ENCODE data around the gene SAMD15. TPM values are rescaled to one million over a fixed set of nuclear protein-coding genes. Genes with fewer than 3 reads are reported as not detected.
"Not testable (repeated sequence)": the region's sequence is repeated elsewhere in the genome, so short reads cannot be mapped to it uniquely, and the experiment has no call there.

Gene SAMD15
- polyA plus RNA-seq (2011; rRNA removed), result 0.66 and 0.72 TPM in 2 replicates
- 0.28 and 1.00 TPM in 2 replicates for polyA minus RNA-seq (2011; rRNA and poly(A)+ RNA removed)

DNA sequence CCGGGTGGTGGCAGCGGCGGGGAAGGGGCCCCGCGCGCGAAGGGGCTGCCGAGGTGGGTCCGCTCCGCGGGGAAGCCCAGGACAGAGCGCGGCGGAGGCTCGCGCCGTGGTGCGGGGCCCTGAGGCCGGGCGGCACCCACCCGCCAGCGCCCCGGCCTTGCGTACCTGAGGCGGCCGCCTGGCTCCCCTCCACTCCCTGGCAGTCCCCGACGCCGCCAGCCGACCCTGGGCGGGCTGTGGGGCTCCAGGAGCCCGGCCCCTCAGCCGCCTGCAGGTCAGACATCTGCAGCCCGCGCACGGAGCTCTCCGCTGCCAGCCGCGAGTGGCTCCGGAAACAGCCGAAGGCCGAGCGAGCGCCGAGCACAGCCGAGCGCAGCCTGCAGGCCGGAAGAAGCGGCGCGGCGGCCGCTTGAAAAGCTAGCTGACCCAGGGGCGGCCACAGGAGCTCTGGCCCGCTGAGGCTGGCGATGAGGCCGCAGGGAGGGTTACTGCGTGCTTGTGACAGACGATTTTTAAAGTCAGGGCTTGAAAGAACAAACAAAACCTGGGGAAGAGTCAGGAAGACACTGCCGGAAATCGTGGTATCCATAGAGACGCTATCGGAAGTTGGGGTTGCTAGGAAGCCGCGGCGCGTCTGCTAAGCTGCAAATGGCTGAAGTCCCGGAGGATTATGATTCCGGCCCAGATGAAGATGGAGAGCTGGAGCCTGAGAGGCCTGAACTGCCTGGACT lies at the start of gene SAMD15, which contains the start of gene TMED8:
Gene SAMD15, plus strand, starts transcription at position 609 of the 731 bp plus-strand sequence. Its CDS starts 40 bp downstream, at position 649.
Gene TMED8, minus strand, starts transcription at position 324 of the 731 bp plus-strand sequence. Its CDS starts 41 bp downstream, at position 283.
- ChIA-PET POLR2A (interaction anchor here (0.6 to 1.5 kb wide), 5 partner anchors 10 to 279 kb away, joined by 3 to 24 read pairs (median 3); partner anchors contain the start of genes CIPC, GSTZ1 and POMT2), CTCF (interaction anchor here (0.9 to 2.2 kb wide), 7 partner anchors 17 to 76 kb away, joined by 3 to 12 read pairs (median 4); partner anchors contain the start of genes GSTZ1 and POMT2)
- H3K4me3 ChIP-seq (ENCODE audit: low read depth, low read length), result peak within 1 kb of the TSS; percentile 86
- H3K27ac ChIP-seq (ENCODE audit: low read depth, low read length), result peak within 1 kb of the TSS; percentile 62
- no peaks in the 10 kb centered on the region for H3K27me3 ChIP-seq (ENCODE audit: control insufficient read depth, insufficient read depth, low read length)
- peak; percentile 37 for DNase-seq (ENCODE audit: low read depth, low spot score)
- TF ChIP-seq, protein P1, sequence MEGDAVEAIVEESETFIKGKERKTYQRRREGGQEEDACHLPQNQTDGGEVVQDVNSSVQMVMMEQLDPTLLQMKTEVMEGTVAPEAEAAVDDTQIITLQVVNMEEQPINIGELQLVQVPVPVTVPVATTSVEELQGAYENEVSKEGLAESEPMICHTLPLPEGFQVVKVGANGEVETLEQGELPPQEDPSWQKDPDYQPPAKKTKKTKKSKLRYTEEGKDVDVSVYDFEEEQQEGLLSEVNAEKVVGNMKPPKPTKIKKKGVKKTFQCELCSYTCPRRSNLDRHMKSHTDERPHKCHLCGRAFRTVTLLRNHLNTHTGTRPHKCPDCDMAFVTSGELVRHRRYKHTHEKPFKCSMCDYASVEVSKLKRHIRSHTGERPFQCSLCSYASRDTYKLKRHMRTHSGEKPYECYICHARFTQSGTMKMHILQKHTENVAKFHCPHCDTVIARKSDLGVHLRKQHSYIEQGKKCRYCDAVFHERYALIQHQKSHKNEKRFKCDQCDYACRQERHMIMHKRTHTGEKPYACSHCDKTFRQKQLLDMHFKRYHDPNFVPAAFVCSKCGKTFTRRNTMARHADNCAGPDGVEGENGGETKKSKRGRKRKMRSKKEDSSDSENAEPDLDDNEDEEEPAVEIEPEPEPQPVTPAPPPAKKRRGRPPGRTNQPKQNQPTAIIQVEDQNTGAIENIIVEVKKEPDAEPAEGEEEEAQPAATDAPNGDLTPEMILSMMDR (IDR thresholded peaks at IDR 0.05; ENCODE audit: low read depth, low read length), result peak; percentile 31
- H3K9me3 ChIP-seq (ENCODE audit: control insufficient read depth, insufficient read depth, low read length), result no peaks in the 10 kb centered on the region

DNA sequence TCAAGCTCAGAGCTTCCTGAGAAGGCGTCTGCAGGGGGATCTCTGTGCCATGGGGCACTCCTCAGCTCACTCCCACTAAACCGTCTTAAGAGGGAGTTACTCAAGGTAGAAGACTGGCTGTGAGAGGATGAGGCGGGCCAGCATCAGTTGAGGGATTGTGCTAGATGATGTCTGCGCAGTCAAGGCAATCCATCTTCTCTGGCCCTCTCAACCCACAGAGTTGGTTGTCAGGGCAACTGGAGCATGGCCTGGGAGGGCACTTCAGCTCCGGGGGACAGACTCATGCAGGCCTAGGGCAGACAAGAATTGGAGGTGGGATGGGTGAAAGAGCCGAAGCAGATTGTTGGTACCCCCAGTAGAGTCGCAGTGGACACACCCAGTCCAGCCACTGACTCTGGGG lies 47.3 kb upstream of the SAMD15 start:
- TF ChIP-seq, protein P1 (IDR thresholded peaks at IDR 0.05; ENCODE audit: low read depth, low read length), result no peak
- DNase-seq (ENCODE audit: low read depth, low spot score), result no peak
- Histone ChIP-seq H3K9me3 (ENCODE audit: control insufficient read depth, insufficient read depth, low read length) (no peaks in the 10 kb centered on the region), H3K27me3 (ENCODE audit: control insufficient read depth, insufficient read depth, low read length) (no peaks in the 10 kb centered on the region), H3K27ac (ENCODE audit: low read depth, low read length) (no peak overlapping the region), H3K4me3 (ENCODE audit: low read depth, low read length) (no peak overlapping the region)
- ChIA-PET POLR2A (interaction anchor here (1.5 kb wide), 1 partner anchor 9 kb away, joined by 4 read pairs; the partner anchor contains the start of genes GSTZ1 and POMT2), CTCF (interaction anchor here (0.5 to 1.3 kb wide), 3 partner anchors 14 to 178 kb away, joined by 3 to 7 read pairs (median 3); no protein-coding TSS in a partner anchor)

DNA sequence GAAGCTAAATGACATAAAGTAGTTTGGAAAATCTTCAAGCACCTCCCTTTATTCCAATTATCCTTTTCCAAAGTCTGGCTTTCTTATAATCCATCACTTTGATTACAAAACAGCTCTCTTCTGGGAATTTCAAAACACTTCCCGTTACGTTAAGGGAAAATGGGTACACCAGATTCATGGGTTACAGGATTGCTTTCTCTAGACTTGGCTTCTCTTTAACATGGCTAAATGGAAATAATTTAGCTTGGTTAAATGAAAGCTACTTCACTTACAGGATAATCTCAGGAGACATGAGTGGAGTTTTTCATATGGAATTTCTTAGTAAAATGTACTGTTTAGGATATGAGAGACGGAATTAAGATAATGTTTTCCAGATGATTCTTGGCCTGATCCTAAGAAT lies 41.6 kb upstream of the SAMD15 start:
- Histone ChIP-seq H3K27me3 (ENCODE audit: control insufficient read depth, insufficient read depth, low read length) (no peaks in the 10 kb centered on the region), H3K9me3 (ENCODE audit: control insufficient read depth, insufficient read depth, low read length) (no peaks in the 10 kb centered on the region), H3K4me3 (ENCODE audit: low read depth, low read length) (no peak overlapping the region), H3K27ac (ENCODE audit: low read depth, low read length) (no peak overlapping the region)
- ChIA-PET POLR2A (no interaction called here), CTCF (interaction anchor here (0.6 to 1.3 kb wide), 3 partner anchors 20 to 1279 kb away, joined by 3 to 9 read pairs (median 5); partner anchors contain the start of genes SAMD15 and TMED8)
- no peak for DNase-seq (ENCODE audit: low read depth, low spot score)
- TF ChIP-seq, protein P1 (IDR thresholded peaks at IDR 0.05; ENCODE audit: low read depth, low read length), result no peak

DNA sequence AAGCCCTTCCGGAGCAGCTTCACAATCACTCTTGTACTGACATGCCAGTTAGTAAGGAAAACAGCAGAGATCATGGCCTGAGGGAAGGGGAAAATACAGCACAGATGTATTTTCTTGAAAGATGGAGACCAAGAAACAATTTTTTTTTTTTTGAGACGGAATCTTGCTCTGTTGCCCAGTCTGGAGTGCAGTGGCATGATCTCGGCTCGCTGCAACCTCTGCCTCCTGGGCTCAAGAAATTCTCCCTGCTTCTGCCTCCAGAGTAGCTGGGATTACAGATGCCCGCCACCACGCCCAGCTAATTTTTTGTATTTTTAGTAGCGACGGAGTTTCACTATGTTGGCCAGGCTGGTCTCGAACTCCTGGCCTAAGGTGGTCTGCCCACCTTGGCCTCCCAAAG lies 39.9 kb upstream of the SAMD15 start:
- H3K9me3 ChIP-seq (ENCODE audit: control insufficient read depth, insufficient read depth, low read length); H3K27me3 ChIP-seq (ENCODE audit: control insufficient read depth, insufficient read depth, low read length); H3K27ac ChIP-seq (ENCODE audit: low read depth, low read length); DNase-seq (ENCODE audit: low read depth, low spot score); H3K4me3 ChIP-seq (ENCODE audit: low read depth, low read length); POLR2A ChIA-PET: not testable (repeated sequence)
- CTCF ChIA-PET, result interaction anchor here (1.6 kb wide), 1 partner anchor 21 kb away, joined by 6 read pairs; no protein-coding TSS in a partner anchor

DNA sequence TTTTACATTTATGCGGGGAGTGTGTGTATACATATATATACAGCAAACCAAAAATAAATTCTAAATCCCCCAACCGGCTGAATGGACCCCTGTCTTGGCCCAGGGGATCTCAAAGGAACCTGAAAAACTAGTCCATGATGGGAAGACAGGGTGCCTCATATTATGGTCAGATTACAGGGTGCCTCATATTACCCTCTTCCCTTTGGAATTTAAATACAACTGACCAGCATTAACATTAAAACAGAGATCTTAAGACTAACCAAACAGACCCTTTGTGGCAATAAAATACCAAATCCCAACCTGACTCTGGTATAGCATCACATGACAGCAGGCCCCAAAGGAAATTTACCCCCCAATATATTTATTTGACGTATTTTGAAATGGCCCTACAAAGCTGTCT lies 39.3 kb upstream of the SAMD15 start:
- Histone ChIP-seq H3K27me3 (ENCODE audit: control insufficient read depth, insufficient read depth, low read length) (no peaks in the 10 kb centered on the region), H3K4me3 (ENCODE audit: low read depth, low read length) (no peak overlapping the region), H3K9me3 (ENCODE audit: control insufficient read depth, insufficient read depth, low read length) (no peaks in the 10 kb centered on the region; the same call in 1 of the 2 replicates), H3K27ac (ENCODE audit: low read depth, low read length) (no peak overlapping the region)
- TF ChIP-seq, protein P1 (IDR thresholded peaks at IDR 0.05; ENCODE audit: low read depth, low read length), result no peak
- DNase-seq (ENCODE audit: low read depth, low spot score), result no peak
- ChIA-PET CTCF (interaction anchor here (1.6 kb wide), 1 partner anchor 22 kb away, joined by 6 read pairs; no protein-coding TSS in a partner anchor), POLR2A (no interaction called here)
